Nephron (organoid): Measurements from ENCODE around the gene METAP1D.

ENCODE experiments used
- H3K27ac Mint-ChIP-seq, 3 experiments: 2 replicates each; pipeline ENCODE4 v1.8.0; 2020; ENCODE audit warnings: mixed read lengths in 3 of 3, mild to moderate bottlenecking in 2 of 3, moderate library complexity in 1 of 3
- H3K27me3 Mint-ChIP-seq: 2 replicates; pipeline ENCODE4 v1.8.0; 2021; ENCODE audit warnings: low read depth, mild to moderate bottlenecking, moderate library complexity, mixed read lengths
- H3K36me3 Mint-ChIP-seq: 2 replicates; pipeline ENCODE4 v1.8.0; 2020; ENCODE audit warnings: low read depth, mixed read lengths
- H3K4me1 Mint-ChIP-seq: 2 replicates; pipeline ENCODE4 v1.8.0; 2020; ENCODE audit warnings: mixed read lengths
- H3K4me3 Mint-ChIP-seq, 3 experiments: 2 replicates each; pipeline ENCODE4 v1.8.0; 2020; ENCODE audit warnings: mild to moderate bottlenecking in 3 of 3, mixed read lengths in 3 of 3, moderate library complexity in 2 of 3
- H3K9me3 Mint-ChIP-seq: 2 replicates; pipeline ENCODE4 v1.8.0; 2020; ENCODE audit warnings: mixed read lengths
- CTCF ChIP-seq, 3 experiments: fragments of 200-600 bp; sonication (generic); IDR thresholded peaks; one replicate each; pipeline ENCODE4 v1.5.0; 2021; ENCODE audit warnings: antibody characterized with exemption in 3 of 3; ENCODE audit not compliant: unreplicated experiment in 3 of 3

METAP1D gene

GRCh38 chr2:172102391-172103359 lies 102.9 kb downstream of the METAP1D start, which contains the start of gene DLX2:
DLX2 (minus strand) TSS chr2:172102900; CDS start chr2:172102538, 362 bp downstream.
- Mint-ChIP-seq H3K27ac (no peak within 1 kb of the TSS), H3K4me3 (peak within 1 kb of the TSS; percentile 79 to 86 (median 81)), H3K4me1 (peaks cover 27% of the 10 kb centered on the region), H3K36me3 (no peaks in the 10 kb centered on the region), H3K27me3 (peaks cover 100% of the 10 kb centered on the region), H3K9me3 (no peaks in the 10 kb centered on the region)
- no peak for TF ChIP-seq CTCF (IDR thresholded peaks at IDR 0.05; ENCODE audit: unreplicated experiment in 3 of 3)

GRCh38 chr2:172103471-172104272 lies 103.9 kb downstream of the METAP1D start:
- H3K9me3 Mint-ChIP-seq, result no peaks in the 10 kb centered on the region
- peak; percentile 87 to 94 (median 88) for TF ChIP-seq CTCF (IDR thresholded peaks at IDR 0.05; ENCODE audit: unreplicated experiment in 3 of 3)
- H3K27ac Mint-ChIP-seq, result no peak overlapping the region
- H3K4me1 Mint-ChIP-seq, result peaks cover 26% of the 10 kb centered on the region
- no peaks in the 10 kb centered on the region for H3K36me3 Mint-ChIP-seq
- H3K4me3 Mint-ChIP-seq, result peak overlapping the region; percentile 79 to 86 (median 81)
- H3K27me3 Mint-ChIP-seq, result peaks cover 100% of the 10 kb centered on the region

GRCh38 chr2:172105471-172106107 lies 105.8 kb downstream of the METAP1D start:
- Mint-ChIP-seq H3K9me3 (no peaks in the 10 kb centered on the region), H3K4me1 (peaks cover 25% of the 10 kb centered on the region), H3K27ac (no peak overlapping the region), H3K4me3 (peak overlapping the region; percentile 27 to 44 (median 43)), H3K36me3 (no peaks in the 10 kb centered on the region), H3K27me3 (peaks cover 97% of the 10 kb centered on the region)
- TF ChIP-seq CTCF (IDR thresholded peaks at IDR 0.05; ENCODE audit: unreplicated experiment in 3 of 3), result no peak

- Mint-ChIP-seq H3K4me1 (peaks cover 25% of the 10 kb centered on the region), H3K27me3 (peaks cover 92% of the 10 kb centered on the region), H3K9me3 (no peaks in the 10 kb centered on the region), H3K4me3 (peak overlapping the region; percentile 27 to 44 (median 43)), H3K36me3 (no peaks in the 10 kb centered on the region), H3K27ac (no peak overlapping the region)
- TF ChIP-seq CTCF (IDR thresholded peaks at IDR 0.05; ENCODE audit: unreplicated experiment in 3 of 3), result peak; percentile 11 to 37 (median 20)
These were observed 106.6 kb downstream of the METAP1D start for GRCh38 chr2:172106108-172106961.
